GM06990 (cell line): ENCODE data around the gene MIGA2.
A peak's percentile ranks its signal among the peaks of the same experiment; 100 is the strongest.

Source experiments
- DNase-seq: peaks from one replicate; pipeline ENCODE4 v3.0.0-alpha.2; 2011; ENCODE audit not compliant: insufficient read length; ENCODE audit errors: extremely low read depth
- H3K27me3 ChIP-seq: replicated peaks from 2 replicates; pipeline ENCODE4 v1.6.0; 2011; ENCODE audit warnings: low read length; ENCODE audit not compliant: control insufficient read depth, insufficient read depth
- H3K36me3 ChIP-seq: 2 replicates; pipeline ENCODE4 v1.5.1; 2011; ENCODE audit warnings: low read length; ENCODE audit not compliant: control insufficient read depth, insufficient read depth
- H3K4me3 ChIP-seq: replicated peaks from 2 replicates; pipeline ENCODE4 v1.5.1; 2011; ENCODE audit warnings: low read depth, mild to moderate bottlenecking, control low read depth, low read length
- CTCF ChIP-seq: IDR thresholded peaks from 2 replicates; pipeline ENCODE4 v1.5.1; 2011; ENCODE audit warnings: low read length, control low read depth, mild to moderate bottlenecking, inconsistent platforms; ENCODE audit not compliant: insufficient read depth, poor library complexity, severe bottlenecking

The MIGA2 gene, protein sequence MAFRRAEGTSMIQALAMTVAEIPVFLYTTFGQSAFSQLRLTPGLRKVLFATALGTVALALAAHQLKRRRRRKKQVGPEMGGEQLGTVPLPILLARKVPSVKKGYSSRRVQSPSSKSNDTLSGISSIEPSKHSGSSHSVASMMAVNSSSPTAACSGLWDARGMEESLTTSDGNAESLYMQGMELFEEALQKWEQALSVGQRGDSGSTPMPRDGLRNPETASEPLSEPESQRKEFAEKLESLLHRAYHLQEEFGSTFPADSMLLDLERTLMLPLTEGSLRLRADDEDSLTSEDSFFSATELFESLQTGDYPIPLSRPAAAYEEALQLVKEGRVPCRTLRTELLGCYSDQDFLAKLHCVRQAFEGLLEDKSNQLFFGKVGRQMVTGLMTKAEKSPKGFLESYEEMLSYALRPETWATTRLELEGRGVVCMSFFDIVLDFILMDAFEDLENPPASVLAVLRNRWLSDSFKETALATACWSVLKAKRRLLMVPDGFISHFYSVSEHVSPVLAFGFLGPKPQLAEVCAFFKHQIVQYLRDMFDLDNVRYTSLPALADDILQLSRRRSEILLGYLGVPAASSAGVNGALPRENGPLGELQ

DNA sequence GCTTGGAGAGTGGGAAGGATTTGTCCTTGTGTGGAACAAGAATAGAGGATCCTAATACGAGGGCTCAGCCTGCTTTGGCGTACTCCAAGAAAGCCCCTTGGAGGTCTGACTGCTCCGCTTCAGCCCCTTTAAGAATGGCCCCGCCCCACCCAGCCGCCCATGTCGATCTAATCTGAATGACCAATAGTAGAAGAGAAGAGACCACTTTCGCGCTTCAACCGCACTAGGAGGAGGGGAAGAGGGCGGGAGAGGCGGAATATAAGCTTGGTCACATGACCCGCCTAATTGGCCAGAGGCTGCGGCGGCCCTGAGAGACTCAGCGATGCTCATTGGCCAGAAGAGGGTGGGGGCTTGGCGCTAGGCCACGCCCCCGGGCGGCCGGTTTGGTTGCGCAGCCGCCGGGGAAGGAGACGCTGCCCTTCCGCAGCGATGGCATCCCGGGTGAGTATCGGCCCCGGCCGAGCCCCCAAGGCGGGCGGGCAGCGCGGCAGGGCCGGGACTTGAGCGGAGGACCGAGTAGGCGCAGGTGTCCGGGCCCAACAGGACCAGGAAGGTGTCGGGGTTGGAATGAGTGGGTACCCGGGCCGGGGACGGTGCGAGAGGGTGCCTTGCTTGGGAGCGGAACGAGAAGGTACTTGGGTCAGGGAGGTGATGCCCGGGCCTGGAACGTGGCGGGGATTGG lies at the start of gene MIGA2:
Gene MIGA2 (plus strand): TSS at position 386 of the 682 bp plus-strand sequence. CDS start 3,969 bp downstream, outside the sequence.
- peak within 1 kb of the TSS; percentile 97 for H3K4me3 ChIP-seq
- peak; percentile 97 for DNase-seq
- H3K36me3 ChIP-seq: peaks cover 6% of the 10 kb centered on the region
- TF ChIP-seq CTCF: no peak
- no peaks in the 10 kb centered on the region for H3K27me3 ChIP-seq

DNA sequence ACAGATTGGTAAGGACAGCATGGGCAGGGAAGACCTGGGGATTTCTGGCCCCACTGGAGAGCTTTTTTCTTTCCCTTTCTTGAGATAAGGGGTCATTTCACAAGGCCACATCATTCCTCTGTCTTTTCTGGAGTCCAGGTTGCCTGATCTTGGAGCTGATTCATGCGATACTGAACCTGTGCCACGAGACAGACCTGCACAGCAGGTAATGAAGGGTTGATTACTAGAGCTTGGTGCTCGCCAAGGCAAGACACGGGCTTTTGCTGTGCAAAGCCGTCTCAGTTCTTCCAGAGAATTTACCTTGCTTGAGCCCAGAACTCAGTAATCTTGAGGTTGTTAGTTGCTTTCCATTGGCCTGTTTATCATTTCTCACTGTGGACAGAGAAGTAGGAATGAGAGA lies 49.8 kb upstream of the MIGA2 start:
- no peak for DNase-seq
- Histone ChIP-seq H3K4me3 (no peak overlapping the region), H3K36me3 (peaks cover 20% of the 10 kb centered on the region), H3K27me3 (no peaks in the 10 kb centered on the region)
- TF ChIP-seq CTCF: no peak

- no peak for TF ChIP-seq CTCF
- Histone ChIP-seq H3K27me3 (no peaks in the 10 kb centered on the region), H3K36me3 (peaks cover 17% of the 10 kb centered on the region), H3K4me3 (no peak overlapping the region)
- DNase-seq: no peak
Observed at GRCh38 chr9:128987805-128988204, 48.6 kb upstream of the MIGA2 start.

DNA sequence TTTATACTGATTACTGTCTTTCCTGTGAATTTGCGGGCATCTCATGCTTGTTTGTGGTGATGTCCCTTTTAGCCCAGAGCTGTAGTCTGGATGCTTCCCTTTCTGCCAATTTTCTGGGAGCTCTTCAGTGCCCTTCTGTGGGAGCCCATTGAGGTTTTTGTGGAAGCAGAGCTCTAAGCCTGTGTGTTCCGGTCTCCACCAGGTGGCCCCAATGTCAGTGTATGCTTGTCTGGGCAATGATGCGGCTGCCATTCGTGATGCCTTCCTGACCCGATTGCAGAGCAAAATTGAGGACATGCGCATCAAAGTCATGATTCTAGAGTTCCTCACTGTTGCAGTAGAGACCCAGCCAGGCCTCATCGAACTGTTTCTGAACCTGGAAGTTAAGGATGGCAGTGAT lies 43.4 kb upstream of the MIGA2 start:
- TF ChIP-seq CTCF: no peak
- H3K27me3 ChIP-seq: no peaks in the 10 kb centered on the region
- peaks cover 28% of the 10 kb centered on the region for H3K36me3 ChIP-seq
- DNase-seq: no peak
- H3K4me3 ChIP-seq: no peak overlapping the region

GRCh38 chr9:128995791-128996190 lies 40.6 kb upstream of the MIGA2 start:
- no peak for TF ChIP-seq CTCF
- no peak for DNase-seq
- H3K36me3 ChIP-seq: peaks cover 46% of the 10 kb centered on the region

More at GRCh38 chr9:128995791-128996190, 40.6 kb upstream of the MIGA2 start:
- H3K4me3 ChIP-seq: no peak overlapping the region
- no peaks in the 10 kb centered on the region for H3K27me3 ChIP-seq
